WTC11 (cell line): Measurements from ENCODE around the gene SLC26A3. TPM values are rescaled to one million over a fixed set of nuclear protein-coding genes. Genes with fewer than 3 reads are reported as not detected.

Experiments
- ATAC-seq: fragments of 200-7000 bp; cut with Tn5 transposase; 2 replicates; pipeline ENCODE4 v1.10.0; 2021; ENCODE audit warnings: mild to moderate bottlenecking, moderate library complexity
- CTCF ChIA-PET: fragments of 300-600 bp; sonication (Branson Sonifier 250); formaldehyde crosslinking; loops from one replicate; lab custom pipeline; 2021; ENCODE audit warnings: antibody characterized with exemption; lab: Charles Lee
- POLR2A ChIA-PET: fragments of 350-600 bp; sonication (Branson Sonifier 250); formaldehyde crosslinking; loops from one replicate; lab custom pipeline; 2021; ENCODE audit warnings: antibody characterized with exemption; lab: Charles Lee
- DNase-seq: peaks from one replicate; pipeline ENCODE4 v3.0.0; 2021; ENCODE audit warnings: low spot score
- H3K27ac Mint-ChIP-seq: 2 replicates; pipeline ENCODE4 v1.8.0; 2021; ENCODE audit warnings: mixed read lengths
- H3K27me3 Mint-ChIP-seq: 2 replicates; pipeline ENCODE4 v1.8.0; 2021; ENCODE audit warnings: low read depth, mild to moderate bottlenecking, moderate library complexity, mixed read lengths
- H3K36me3 Mint-ChIP-seq: 2 replicates; pipeline ENCODE4 v1.8.0; 2021; ENCODE audit warnings: mixed read lengths
- H3K4me1 Mint-ChIP-seq: 2 replicates; pipeline ENCODE4 v1.8.0; 2022; ENCODE audit warnings: mixed read lengths
- H3K4me3 Mint-ChIP-seq: 2 replicates; pipeline ENCODE4 v1.8.0; 2021; ENCODE audit warnings: mild to moderate bottlenecking, moderate library complexity, mixed read lengths
- H3K9me3 Mint-ChIP-seq: 2 replicates; pipeline ENCODE4 v1.8.0; 2021; ENCODE audit warnings: mixed read lengths
- ATF2 ChIP-seq: sonication (generic); formaldehyde crosslinking; IDR thresholded peaks from 2 replicates; pipeline ENCODE4 v1.8.1; 2022; ENCODE audit warnings: low read depth, missing genetic modification reagents, borderline replicate concordance
- CDX4 ChIP-seq: fragments of 250-450 bp; sonication (Bioruptor Pico); IDR thresholded peaks from 2 replicates; pipeline ENCODE4 v1.9.0; 2021; ENCODE audit warnings: moderate library complexity, mild to moderate bottlenecking, inconsistent platforms, borderline replicate concordance
- ETV6 ChIP-seq: sonication (generic); formaldehyde crosslinking; IDR thresholded peaks from 2 replicates; pipeline ENCODE4 v1.8.1; 2022; ENCODE audit warnings: mild to moderate bottlenecking, missing genetic modification reagents
- FOXJ3 ChIP-seq: sonication (generic); formaldehyde crosslinking; IDR thresholded peaks from 2 replicates; pipeline ENCODE4 v1.9.0; 2021; ENCODE audit warnings: missing genetic modification reagents, mild to moderate bottlenecking, borderline replicate concordance
- FOXK1 ChIP-seq: sonication (generic); formaldehyde crosslinking; IDR thresholded peaks from 2 replicates; pipeline ENCODE4 v1.8.0; 2022; ENCODE audit warnings: mild to moderate bottlenecking, moderate library complexity, missing genetic modification reagents
- FOXP4 ChIP-seq: sonication (generic); formaldehyde crosslinking; IDR thresholded peaks from 2 replicates; pipeline ENCODE4 v1.8.0; 2022; ENCODE audit warnings: mild to moderate bottlenecking, missing genetic modification reagents
- GRHL2 ChIP-seq: fragments of 250-450 bp; sonication (Bioruptor Pico); IDR thresholded peaks from 2 replicates; pipeline ENCODE4 v1.8.0; 2022; ENCODE audit warnings: mild to moderate bottlenecking, moderate library complexity; ENCODE audit not compliant: insufficient replicate concordance, severe bottlenecking
- JAZF1 ChIP-seq: fragments of 250-450 bp; sonication (Bioruptor Pico); IDR thresholded peaks from 2 replicates; pipeline ENCODE4 v1.9.0; 2021; ENCODE audit warnings: moderate library complexity, mild to moderate bottlenecking, inconsistent platforms
- NFATC4 ChIP-seq: fragments of 250-450 bp; sonication (Bioruptor Pico); IDR thresholded peaks from 2 replicates; pipeline ENCODE4 v1.9.0; 2021; ENCODE audit warnings: mild to moderate bottlenecking
- NFYB ChIP-seq: sonication (generic); formaldehyde crosslinking; conservative IDR thresholded peaks from 2 replicates; pipeline ENCODE4 v1.8.0; 2022; ENCODE audit warnings: low read depth, missing genetic modification reagents
- PRDM15 ChIP-seq: sonication (generic); formaldehyde crosslinking; IDR thresholded peaks from 2 replicates; pipeline ENCODE4 v1.8.0; 2022; ENCODE audit warnings: missing genetic modification reagents
- RELA ChIP-seq: sonication (generic); formaldehyde crosslinking; IDR thresholded peaks from 2 replicates; pipeline ENCODE4 v1.8.1; 2022; ENCODE audit warnings: missing genetic modification reagents, mild to moderate bottlenecking, borderline replicate concordance
- SOX15 ChIP-seq: fragments of 250-450 bp; sonication (Bioruptor Pico); IDR thresholded peaks from 2 replicates; pipeline ENCODE4 v1.9.0; 2021; ENCODE audit warnings: mild to moderate bottlenecking
- SP1 ChIP-seq: sonication (generic); formaldehyde crosslinking; conservative IDR thresholded peaks from 2 replicates; pipeline ENCODE4 v1.8.1; 2022; ENCODE audit warnings: missing genetic modification reagents
- ZBTB21 ChIP-seq: sonication (generic); formaldehyde crosslinking; IDR thresholded peaks from 2 replicates; pipeline ENCODE4 v1.8.1; 2023; ENCODE audit warnings: mild to moderate bottlenecking, missing genetic modification reagents, borderline replicate concordance
- ZMAT4 ChIP-seq: fragments of 250-450 bp; sonication (Bioruptor Pico); IDR thresholded peaks from 2 replicates; pipeline ENCODE4 v1.9.0; 2021; ENCODE audit warnings: mild to moderate bottlenecking
- ZNF121 ChIP-seq: sonication (generic); formaldehyde crosslinking; IDR thresholded peaks from 2 replicates; pipeline ENCODE4 v1.8.0; 2023; ENCODE audit warnings: missing genetic modification reagents
- ZNF232 ChIP-seq: sonication (generic); formaldehyde crosslinking; IDR thresholded peaks from 2 replicates; pipeline ENCODE4 v1.8.0; 2022; ENCODE audit warnings: mild to moderate bottlenecking, missing genetic modification reagents
- ZNF532 ChIP-seq: fragments of 250-450 bp; sonication (Bioruptor Pico); IDR thresholded peaks from 2 replicates; pipeline ENCODE4 v1.9.0; 2021; ENCODE audit warnings: mild to moderate bottlenecking, borderline replicate concordance
- ZSCAN18 ChIP-seq: fragments of 250-450 bp; sonication (Bioruptor Pico); IDR thresholded peaks from 2 replicates; pipeline ENCODE4 v2.1.2; 2022; ENCODE audit warnings: mild to moderate bottlenecking, moderate library complexity
- total RNA-seq: library from RNA; stranded (reverse); gene quantifications from 3 replicates; pipeline ENCODE4 v1.2.3, GENCODE V29; 2021

The SLC26A3 gene
- total RNA-seq, 1 experiment from 2014 or later, result 0.28 TPM

GRCh38 chr7:107725138-107725740, 77.8 kb downstream of the SLC26A3 start (continued):
- TF ChIP-seq ZSCAN18 (CRISPR knock-in tag) (no peak), GRHL2 (CRISPR knock-in tag) (no peak), NFATC4 (no peak)
- TF ChIP-seq, all 79 proteins: peak for 1

GRCh38 chr7:107723255-107723654, 79.8 kb downstream of the SLC26A3 start:
- no peak for ATAC-seq
- ChIA-PET POLR2A (no interaction called here), CTCF (interaction anchor here (1.2 to 1.9 kb wide), 2 partner anchors 152 to 260 kb away, joined by 3 to 7 read pairs; no protein-coding TSS in a partner anchor)
- H3K27ac Mint-ChIP-seq, result no peak overlapping the region
- H3K36me3 Mint-ChIP-seq, result no peaks in the 10 kb centered on the region
- DNase-seq, result no peak
- no peak for TF ChIP-seq PRDM15
- TF ChIP-seq ZBTB21, result no peak
- no peak for TF ChIP-seq SOX15
- no peak for TF ChIP-seq RELA
- TF ChIP-seq ZNF232 (CRISPR knock-in tag), result no peak
- TF ChIP-seq FOXP4, result no peak
- TF ChIP-seq NFATC4, result no peak
- H3K27me3 Mint-ChIP-seq, result peaks cover 6% of the 10 kb centered on the region
- H3K9me3 Mint-ChIP-seq, result no peaks in the 10 kb centered on the region
- H3K4me3 Mint-ChIP-seq, result no peak overlapping the region
- peaks cover 11% of the 10 kb centered on the region for H3K4me1 Mint-ChIP-seq

- peaks cover 11% of the 10 kb centered on the region for H3K4me1 Mint-ChIP-seq
- no peak for ATAC-seq
- no peak for DNase-seq
- H3K9me3 Mint-ChIP-seq, result no peaks in the 10 kb centered on the region
- CTCF ChIA-PET, result no interaction called here
- no peak for TF ChIP-seq ETV6 (CRISPR knock-in tag)
- no peak for TF ChIP-seq ZMAT4 (CRISPR knock-in tag)
- TF ChIP-seq ZNF121 (CRISPR knock-in tag), result no peak
- TF ChIP-seq SP1 (CRISPR knock-in tag), result no peak
- TF ChIP-seq CDX4 (CRISPR knock-in tag), result no peak
- no peak for TF ChIP-seq ZNF532 (CRISPR knock-in tag)
- TF ChIP-seq NFYB, result no peak
- TF ChIP-seq JAZF1, result no peak
- no peak for TF ChIP-seq FOXJ3 (CRISPR knock-in tag)
- no peak for TF ChIP-seq FOXK1
- no peak for TF ChIP-seq ATF2 (CRISPR knock-in tag)
- no peak overlapping the region for H3K4me3 Mint-ChIP-seq
- H3K27me3 Mint-ChIP-seq, result peaks cover 2% of the 10 kb centered on the region; the same call in 1 of the 2 replicates
- no peaks in the 10 kb centered on the region for H3K36me3 Mint-ChIP-seq
- POLR2A ChIA-PET, result no interaction called here
- no peak overlapping the region for H3K27ac Mint-ChIP-seq
These were observed 81.7 kb downstream of the SLC26A3 start for GRCh38 chr7:107721286-107721685.
